ENCODE results near the gene TFAP2A.

- TF ChIP-seq, protein P1, sequence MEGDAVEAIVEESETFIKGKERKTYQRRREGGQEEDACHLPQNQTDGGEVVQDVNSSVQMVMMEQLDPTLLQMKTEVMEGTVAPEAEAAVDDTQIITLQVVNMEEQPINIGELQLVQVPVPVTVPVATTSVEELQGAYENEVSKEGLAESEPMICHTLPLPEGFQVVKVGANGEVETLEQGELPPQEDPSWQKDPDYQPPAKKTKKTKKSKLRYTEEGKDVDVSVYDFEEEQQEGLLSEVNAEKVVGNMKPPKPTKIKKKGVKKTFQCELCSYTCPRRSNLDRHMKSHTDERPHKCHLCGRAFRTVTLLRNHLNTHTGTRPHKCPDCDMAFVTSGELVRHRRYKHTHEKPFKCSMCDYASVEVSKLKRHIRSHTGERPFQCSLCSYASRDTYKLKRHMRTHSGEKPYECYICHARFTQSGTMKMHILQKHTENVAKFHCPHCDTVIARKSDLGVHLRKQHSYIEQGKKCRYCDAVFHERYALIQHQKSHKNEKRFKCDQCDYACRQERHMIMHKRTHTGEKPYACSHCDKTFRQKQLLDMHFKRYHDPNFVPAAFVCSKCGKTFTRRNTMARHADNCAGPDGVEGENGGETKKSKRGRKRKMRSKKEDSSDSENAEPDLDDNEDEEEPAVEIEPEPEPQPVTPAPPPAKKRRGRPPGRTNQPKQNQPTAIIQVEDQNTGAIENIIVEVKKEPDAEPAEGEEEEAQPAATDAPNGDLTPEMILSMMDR (IDR thresholded peaks at IDR 0.05): no peak
- TF ChIP-seq POLR2A (IDR thresholded peaks at IDR 0.05): no peak
Observed at GRCh38 chr6:10400330-10400729, 14.5 kb downstream of the TFAP2A start.

Measured in heart left ventricle (tissue), 13 donors.